Neural cell (in vitro differentiated cells): ENCODE measurements around the gene KRTAP5-1.
"Not testable (repeated sequence)": the region's sequence is repeated elsewhere in the genome, so short reads cannot be mapped to it uniquely, and the experiment has no call there.

Source experiments
- CTCF ChIP-seq: fragments of 450-650 bp; IDR thresholded peaks from 2 replicates; pipeline ENCODE4 v1.5.1; 2014; ENCODE audit warnings: antibody characterized with exemption, mild to moderate bottlenecking, moderate library complexity; ENCODE audit not compliant: poor library complexity, severe bottlenecking
- EZH2 ChIP-seq: fragments of 200-600, 300-800 bp; shearing (Covaris generic), sonication (generic); IDR thresholded peaks from 2 replicates; pipeline ENCODE4 v1.6.1; 2014; ENCODE audit warnings: antibody characterized with exemption, low read length, borderline replicate concordance, mild to moderate bottlenecking; ENCODE audit not compliant: insufficient read depth, poor library complexity, severe bottlenecking
- SMC3 ChIP-seq: fragments of 450-650 bp; conservative IDR thresholded peaks from 2 replicates; pipeline ENCODE4 v1.6.1; 2014; ENCODE audit warnings: antibody characterized with exemption, mild to moderate bottlenecking, moderate library complexity; ENCODE audit not compliant: poor library complexity

GRCh38 chr11:1589191-1589963 is 4.3 kb upstream of the KRTAP5-1 start:
- TF ChIP-seq CTCF, SMC3, EZH2: not testable (repeated sequence)
